Ishikawa (cell line): Measurements from ENCODE around the gene RAB6A.

Experiments
- CEBPB ChIP-seq: IDR thresholded peaks from 2 replicates; pipeline ENCODE4 v1.6.1; 2012
- CREB1 ChIP-seq: IDR thresholded peaks from 2 replicates; pipeline ENCODE4 v1.6.1; 2012; ENCODE audit warnings: low read depth
- EP300 ChIP-seq: IDR thresholded peaks from 2 replicates; pipeline ENCODE4 v1.6.1; 2012; ENCODE audit warnings: borderline replicate concordance
- YY1 ChIP-seq: IDR thresholded peaks from 2 replicates; pipeline ENCODE4 v1.6.1; 2012; ENCODE audit warnings: low read depth

GRCh38 chr11:73654482-73655021 is 106.3 kb downstream of the RAB6A start:
- TF ChIP-seq CEBPB (no peak), CREB1 (no peak), EP300 (no peak), YY1 (no peak)
